Activated CD8-positive, alpha-beta memory T cell treated with anti-CD3 and anti-CD28 coated beads for 24 hours (primary cell): ENCODE data around the gene TDP1.

Experiments used
- DNase-seq: peaks from one replicate; pipeline ENCODE4 v3.0.0-alpha.2; 2020

TDP1 gene

DNA sequence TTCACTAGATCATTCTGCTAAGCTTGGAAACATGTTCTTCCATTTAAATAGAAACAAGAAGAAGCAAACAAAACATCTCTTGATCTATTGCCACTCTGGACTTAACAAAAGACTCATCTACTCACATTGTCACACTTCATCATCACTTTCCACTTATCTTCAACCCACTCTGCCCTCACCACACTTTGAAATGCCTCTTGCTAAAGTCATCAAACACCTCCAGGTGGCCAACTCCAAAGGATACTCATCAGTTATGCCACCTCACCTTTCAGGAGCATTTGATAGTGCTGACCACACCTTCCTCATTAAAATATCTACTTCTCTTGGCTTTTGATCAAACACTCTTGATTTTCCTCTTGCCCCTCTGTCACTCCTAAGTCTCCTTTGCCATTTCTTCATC lies 8.4 kb upstream of the TDP1 start:
- DNase-seq = no peak

DNA sequence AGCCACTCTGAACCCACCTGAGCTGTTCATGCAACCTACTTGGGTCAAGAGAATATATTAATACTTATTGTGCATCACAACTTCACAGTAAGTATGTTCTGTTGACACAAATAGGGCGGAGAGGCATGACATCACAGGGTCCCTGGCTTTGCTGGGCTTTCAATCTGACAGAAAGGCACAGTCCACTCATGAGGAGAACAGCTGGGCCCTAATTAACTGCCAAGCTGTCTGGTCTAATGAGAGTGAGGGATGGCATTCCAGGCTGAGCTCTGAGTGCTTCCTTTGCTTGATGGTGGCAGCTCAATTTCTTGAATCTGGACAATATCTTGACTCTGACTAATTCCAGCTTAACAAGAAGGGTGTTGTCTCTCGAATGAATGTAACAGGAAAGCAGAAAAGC lies 3.2 kb upstream of the TDP1 start:
- no peak for DNase-seq

DNA sequence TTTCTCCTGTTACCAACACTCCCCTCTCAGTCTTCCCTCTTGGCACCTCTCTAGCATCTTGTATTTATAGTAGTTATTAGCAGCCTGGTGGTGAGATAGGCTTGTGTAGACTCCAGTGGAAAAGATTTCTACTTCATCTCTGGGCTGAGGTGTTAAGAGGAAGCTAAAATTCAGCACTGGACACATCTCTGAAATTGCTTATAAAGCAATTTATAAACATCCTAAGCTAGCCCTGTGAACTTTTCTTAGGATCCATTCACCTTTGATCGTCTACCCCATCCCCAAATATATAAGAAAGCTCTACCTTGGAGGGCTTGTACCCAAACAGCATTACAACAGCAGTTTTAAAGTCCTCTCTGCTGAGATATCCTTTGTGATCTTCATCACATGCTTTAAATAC lies 2.1 kb upstream of the TDP1 start:
- DNase-seq = no peak

- peak; percentile 94 for DNase-seq
Observed at GRCh38 chr14:89954070-89955021, 1.4 kb upstream of the TDP1 start, which contains the start of gene EFCAB11. EFCAB11 (minus strand) TSS chr14:89954730; CDS start chr14:89954660, 70 bp downstream.

- DNase-seq = no peak
Observed at GRCh38 chr14:89955022-89955744, 544 bp upstream of the TDP1 start.

GRCh38 chr14:89956661-89957009 lies 908 bp downstream of the TDP1 start:
- no peak for DNase-seq

DNA sequence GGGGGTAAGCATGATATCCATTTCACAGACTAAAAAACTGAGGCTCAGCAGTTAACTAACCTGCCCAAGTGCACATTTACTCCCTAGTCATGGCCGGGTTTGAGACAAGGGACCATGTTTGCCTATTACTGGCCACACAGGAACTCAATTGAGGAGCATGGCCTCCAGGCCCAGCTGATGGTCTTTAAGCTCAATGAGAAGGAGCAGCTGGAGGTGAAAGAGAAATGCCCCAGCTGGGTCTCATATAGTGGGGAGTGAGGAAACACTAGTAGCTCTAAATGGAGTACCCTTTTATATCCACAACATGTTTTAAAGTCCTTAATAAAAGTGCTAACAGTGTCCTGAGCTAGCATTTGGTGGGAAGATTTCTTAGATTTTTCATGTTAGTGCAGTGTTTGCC lies 1.6 kb downstream of the TDP1 start:
- DNase-seq = no peak

DNA sequence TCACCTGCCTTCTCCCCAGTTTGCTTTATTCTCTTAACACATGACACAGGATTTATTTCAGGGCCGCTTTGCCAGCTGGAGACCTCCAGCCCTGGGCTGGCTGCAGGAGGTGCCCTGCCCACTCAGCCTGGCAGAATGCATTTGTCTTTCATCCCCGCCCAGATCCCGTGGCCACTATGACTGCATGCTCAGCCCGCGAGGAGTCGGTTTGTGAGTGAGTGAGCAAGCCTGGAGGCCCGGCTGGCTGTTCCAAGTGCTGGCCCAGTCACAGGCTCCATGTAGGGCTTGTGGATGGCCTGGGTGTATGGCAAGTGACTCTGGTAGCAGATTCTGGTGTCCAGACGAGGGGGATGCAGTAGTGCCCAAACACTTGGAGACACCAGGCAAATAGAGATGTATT lies 2.1 kb downstream of the TDP1 start:
- DNase-seq = no peak

DNA sequence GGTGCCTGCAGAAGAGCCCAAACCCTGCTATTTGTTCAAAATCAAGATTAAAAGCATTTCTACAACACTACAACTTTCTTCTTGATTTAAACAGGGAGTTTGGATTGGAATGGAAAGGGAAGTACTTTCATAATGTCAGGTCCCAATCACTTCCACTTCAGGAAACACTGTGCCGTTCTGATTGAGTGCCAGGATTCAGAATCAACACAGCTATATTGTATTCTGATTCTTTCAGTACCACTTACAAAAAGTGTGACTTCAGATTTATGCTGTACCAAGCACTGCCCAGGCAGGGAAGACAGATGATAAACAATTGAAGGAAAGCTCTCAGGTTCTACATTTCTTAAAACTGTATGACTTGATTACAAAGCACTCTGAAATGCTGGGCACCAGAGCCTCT lies 3.2 kb downstream of the TDP1 start:
- DNase-seq = no peak

DNA sequence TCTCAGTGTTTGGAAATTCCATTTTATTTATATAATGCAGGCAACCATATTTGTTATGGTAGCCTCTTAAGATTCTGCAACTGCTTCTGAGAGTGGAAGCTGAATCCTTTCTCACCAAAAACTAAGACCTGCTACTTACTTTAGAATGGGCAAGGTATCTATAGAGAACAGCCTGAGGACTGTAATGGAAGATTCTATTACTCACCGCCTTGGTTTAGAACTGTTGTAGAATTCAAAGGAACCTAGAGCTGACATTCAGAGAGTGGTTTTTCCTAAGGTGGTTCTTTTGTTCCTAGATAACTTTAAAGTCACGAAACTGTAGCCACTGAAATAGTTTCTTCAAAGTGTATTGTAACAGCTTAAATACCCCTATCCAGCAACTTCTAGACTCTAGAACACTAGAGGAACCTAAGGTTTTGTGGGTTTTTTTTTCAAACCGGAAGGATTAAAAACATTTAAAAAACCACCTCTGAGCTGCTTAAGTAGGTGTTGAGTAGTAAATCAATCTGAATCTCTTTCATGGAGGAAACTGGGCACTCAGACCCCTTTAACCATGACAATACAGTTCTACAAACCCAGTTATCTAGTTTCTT lies 4.2 kb downstream of the TDP1 start:
- no peak for DNase-seq

DNA sequence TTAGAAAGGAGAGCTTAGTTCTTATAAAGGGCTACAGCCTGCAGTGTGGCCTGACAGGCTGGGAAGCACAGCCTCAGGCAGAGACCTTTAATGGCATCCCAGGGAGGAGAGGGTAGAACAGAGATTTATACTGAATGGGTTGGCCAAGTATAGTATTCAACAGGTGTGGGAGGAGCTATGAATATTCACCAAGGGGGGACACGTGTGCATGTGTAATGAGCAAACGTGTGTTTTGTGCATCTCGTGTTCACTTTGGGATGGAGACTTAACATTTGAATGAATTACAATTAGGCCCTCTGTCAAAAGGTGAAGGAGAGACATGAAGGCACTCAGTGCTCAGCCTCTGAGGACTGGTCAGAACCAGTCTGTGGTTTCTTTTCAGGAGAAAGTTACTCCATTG lies 5.2 kb downstream of the TDP1 start:
- DNase-seq = no peak

DNA sequence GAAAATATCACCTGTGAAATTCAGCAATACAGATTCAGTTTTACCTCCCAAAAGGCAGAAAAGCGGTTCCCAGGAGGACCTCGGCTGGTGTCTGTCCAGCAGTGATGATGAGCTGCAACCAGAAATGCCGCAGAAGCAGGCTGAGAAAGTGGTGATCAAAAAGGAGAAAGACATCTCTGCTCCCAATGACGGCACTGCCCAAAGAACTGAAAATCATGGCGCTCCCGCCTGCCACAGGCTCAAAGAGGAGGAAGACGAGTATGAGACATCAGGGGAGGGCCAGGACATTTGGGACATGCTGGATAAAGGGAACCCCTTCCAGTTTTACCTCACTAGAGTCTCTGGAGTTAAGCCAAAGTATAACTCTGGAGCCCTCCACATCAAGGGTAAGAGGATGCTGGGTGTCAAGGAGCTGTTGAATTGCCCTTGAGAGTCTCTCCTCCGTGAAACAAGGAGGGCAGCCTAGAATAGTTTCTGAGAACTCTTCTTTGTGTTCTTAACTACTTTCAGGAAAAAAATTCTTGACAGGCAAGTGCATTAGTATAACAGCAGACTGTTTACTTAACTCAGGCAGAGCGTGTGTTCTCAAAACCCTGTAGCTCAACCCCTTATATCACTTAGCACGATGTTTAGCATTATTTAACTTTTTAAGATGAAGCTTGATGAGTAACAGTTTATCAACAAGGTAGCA lies 7.7 kb downstream of the TDP1 start:
- no peak for DNase-seq

DNA sequence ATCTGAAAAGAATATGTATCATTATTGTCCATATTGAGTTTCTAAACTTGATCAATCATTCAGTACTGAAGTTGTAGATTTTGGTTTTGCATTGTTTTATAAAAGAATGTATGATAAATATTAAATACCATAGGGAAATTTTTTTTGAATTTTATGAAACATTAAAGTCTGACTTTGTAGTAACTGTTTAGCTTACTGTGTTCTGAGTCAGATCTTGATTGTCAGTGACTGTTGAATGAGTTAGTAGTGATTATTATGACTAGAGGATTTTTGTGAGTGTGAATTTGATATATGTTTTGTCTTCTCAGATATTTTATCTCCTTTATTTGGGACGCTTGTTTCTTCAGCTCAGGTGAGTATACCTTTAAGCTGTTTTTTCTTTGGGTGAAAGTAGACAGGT lies 10.1 kb downstream of the TDP1 start:
- no peak for DNase-seq

DNA sequence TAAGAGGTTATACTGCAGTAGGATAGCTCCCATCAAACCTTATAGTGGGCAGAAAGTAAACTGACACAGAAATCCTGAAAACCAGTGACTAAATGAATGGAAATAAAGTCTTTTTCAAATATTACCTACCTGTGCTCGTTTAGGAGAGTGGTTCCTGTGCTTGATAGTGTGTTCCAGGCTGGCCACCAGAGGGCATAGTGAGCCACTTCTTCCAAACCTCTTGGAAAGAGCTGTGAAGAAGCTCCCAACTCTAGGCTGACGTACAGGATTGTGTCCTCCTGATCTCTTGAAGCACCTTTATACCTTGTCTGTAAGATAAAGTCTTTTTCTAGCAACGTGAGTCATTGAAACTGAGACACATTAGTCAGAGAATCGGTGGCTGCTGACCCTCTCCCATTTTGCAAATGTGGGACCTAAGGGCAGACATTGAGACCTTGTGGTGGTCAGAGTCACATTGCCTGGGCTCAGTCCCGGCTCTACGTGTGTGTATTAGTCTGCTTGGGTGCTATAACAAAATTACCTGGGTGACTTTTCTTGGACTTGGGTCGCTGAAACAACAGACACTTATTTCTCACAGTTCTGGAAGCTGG lies 17.6 kb downstream of the TDP1 start:
- DNase-seq = no peak

- DNase-seq = no peak
Observed at GRCh38 chr14:89977668-89978067, 21.9 kb downstream of the TDP1 start.

DNA sequence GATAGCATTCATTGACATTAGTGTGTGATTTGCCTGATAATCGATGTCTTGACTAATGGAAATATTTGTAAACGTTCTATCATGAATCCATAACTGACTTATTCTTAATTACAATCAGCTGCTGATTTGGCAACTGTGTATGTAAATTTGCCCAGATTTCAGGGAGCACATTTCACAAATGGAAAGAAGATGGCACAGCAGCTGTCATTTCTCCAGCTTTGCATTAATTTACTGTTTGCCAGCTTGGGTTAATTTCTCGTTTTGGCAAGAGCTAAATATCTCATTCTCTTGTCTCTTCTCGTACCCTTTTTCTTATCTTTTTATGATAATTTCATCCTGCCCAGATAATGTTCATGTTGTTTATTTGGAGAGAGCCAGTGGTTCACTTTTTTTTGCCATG lies 22.9 kb downstream of the TDP1 start:
- DNase-seq = no peak

DNA sequence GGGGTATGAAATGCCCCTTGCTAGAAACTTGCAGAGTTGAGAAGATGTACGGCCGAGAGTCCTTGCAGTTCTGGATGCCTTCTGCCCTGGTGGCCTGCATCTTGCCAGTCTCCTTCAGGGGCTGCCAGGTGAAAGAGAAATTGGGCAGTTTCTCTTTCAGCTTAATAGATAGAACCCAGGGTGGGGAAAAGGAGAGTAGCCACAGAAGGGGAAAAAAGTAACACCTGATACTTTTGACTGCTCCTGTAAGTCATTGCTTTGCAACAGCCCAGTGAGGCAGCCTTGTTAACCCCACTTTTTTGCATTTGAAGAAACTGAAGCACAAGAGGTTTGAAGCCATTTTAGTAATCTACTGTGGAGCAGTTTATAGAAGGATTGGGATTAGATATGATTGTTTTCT lies 27.6 kb downstream of the TDP1 start:
- no peak for DNase-seq

DNA sequence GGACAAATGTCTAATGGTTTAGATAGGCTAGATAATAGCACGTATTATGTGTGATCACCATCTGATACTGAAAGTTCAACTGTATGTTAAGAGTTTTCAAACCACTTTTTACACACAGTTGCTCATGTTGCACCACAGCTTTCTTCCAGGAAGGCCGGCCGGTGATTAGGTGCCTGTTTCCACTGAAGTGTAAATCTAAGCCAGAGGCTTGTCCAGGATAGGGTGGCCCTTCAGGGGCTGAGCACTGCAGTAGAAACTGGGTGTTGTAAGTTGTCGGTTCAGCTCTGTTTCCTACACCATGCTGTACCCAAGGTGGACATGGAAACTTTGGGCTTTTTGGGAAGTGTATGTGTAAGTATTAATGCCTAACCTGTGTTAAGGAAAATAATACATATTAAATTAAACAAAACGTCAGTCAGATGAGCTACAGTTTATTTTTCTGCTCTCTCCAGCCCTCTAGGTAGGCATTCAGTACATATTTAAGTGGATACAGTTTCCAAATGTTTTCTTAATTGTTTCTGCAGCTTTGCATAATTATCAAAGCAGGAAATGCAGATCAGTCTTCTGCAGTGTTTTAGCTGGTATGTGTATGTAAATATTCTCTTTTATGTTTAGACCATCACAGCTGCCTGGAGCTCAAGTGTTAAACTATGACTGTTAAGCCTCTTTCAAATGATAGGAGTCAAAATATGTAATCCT lies 30.9 kb downstream of the TDP1 start:
- no peak for DNase-seq

DNA sequence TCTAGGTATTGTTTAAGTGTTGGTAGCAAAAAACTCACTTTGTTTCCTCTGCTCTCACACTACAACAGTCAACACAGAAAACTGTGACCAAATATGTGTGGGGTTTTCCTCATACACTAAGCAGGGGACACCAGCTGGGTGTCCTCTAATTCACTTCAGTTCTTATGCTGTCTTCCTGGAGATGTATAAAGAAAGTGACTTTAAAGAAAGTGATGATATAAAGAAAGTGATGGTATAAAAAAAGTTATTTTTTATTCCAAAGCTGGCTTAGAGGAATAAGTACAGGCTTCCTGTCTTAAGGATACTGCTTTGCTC lies 31.4 kb downstream of the TDP1 start:
- no peak for DNase-seq

DNA sequence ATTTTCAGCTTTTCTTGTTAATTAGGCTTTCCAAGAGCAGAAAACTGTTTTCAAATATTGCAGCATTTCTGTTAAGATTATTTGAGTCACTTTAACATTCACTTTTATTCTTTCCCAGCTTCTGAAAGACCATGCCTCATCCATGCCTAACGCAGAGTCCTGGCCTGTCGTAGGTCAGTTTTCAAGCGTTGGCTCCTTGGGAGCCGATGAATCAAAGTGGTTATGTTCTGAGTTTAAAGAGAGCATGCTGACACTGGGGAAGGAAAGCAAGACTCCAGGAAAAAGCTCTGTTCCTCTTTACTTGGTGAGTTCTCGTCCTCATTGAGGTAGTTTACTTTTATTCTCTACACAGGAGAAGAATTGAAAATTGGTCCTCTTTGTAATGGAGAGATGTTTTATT lies 33.1 kb downstream of the TDP1 start:
- DNase-seq = no peak

GRCh38 chr14:89990218-89990617 lies 34.5 kb downstream of the TDP1 start:
- no peak for DNase-seq

GRCh38 chr14:89990623-89991275 lies 35.0 kb downstream of the TDP1 start:
- DNase-seq = no peak
